AML-193 (cell line): ENCODE data around the gene ABHD11.
"Not testable (repeated sequence)": the region's sequence is repeated elsewhere in the genome, so short reads cannot be mapped to it uniquely, and the experiment has no call there.

Source experiments
- DNase-seq, 2 experiments: peaks; one replicate each; lab custom pipeline; 2025; lab: John Stamatoyannopoulos, UW

The ABHD11 gene, protein sequence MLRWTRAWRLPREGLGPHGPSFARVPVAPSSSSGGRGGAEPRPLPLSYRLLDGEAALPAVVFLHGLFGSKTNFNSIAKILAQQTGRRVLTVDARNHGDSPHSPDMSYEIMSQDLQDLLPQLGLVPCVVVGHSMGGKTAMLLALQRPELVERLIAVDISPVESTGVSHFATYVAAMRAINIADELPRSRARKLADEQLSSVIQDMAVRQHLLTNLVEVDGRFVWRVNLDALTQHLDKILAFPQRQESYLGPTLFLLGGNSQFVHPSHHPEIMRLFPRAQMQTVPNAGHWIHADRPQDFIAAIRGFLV

DNA sequence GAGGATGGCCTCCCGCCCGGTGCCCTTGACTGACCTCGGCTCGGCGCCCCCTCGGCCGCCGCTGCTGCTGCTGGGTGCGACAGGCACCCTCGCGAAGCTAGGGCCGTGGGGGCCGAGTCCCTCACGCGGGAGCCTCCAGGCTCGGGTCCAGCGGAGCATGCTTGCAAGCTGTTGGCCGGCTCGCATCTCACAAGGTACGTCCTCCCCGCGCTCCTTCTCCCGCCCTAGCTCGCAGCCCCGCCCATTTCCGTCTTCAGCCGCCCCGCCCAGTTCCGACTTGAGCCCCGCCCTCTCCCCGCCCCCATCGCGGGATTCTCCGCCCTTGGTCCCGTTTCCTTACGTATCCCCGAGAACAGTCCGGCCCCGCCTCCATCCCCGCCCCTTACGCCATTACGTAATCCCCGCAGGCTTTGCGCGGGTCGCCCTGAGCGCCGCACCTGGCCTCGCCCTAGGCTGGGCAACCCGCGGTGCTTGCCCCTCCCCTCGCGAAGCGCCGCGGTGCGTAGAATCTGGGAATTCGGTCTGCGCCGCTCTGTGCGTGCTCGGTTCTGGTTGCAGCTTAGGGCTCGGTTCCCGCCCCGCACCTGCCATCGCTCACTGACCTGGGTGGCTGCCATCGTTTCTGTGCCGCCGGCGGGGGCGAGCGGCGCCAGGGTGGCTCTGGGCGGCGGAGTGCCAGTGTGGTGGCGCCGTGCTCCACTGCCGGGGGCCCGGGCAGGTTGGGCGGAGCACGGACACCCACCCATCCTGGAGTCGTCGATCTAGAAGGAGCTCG lies at the start of gene ABHD11:
TSS of gene ABHD11 (minus strand) at position 191 of the 775 bp plus-strand sequence. CDS start at position 159, 32 bp downstream.
- peak; percentile 77 to 85 for DNase-seq

DNA sequence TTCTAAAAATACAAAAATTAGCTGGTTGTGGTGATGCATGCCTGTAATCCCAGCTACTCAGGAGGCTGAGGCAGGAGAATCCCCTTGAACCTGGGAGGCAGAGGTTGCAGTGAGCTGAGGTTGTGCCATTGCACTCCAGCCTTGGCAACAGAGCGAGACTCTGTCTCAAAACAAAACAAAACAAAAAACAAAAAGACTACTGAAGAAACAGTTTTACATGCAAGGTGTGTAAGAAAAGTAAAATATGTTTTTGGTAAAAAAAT lies 49.1 kb upstream of the ABHD11 start:
- not testable (repeated sequence) for DNase-seq

DNA sequence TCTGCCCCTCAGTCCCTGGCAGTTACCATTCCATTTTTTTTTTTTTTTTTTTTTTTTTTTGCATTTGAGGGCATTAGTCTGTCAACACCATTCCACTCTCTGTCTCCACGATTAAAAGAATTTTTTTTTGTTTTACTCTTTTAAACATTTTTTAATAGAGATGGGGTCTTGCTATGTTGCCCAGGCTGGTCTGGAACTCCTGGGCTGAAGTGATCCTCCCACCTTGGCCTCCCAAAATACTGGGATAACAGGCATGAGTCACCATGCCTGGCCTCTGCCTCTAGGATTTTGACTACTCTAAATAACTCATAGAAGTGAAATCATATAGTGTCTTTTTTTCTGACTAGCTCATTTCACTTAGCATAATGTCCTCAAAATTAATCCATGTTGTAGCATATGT lies 48.0 kb upstream of the ABHD11 start:
- DNase-seq, result no peak

DNA sequence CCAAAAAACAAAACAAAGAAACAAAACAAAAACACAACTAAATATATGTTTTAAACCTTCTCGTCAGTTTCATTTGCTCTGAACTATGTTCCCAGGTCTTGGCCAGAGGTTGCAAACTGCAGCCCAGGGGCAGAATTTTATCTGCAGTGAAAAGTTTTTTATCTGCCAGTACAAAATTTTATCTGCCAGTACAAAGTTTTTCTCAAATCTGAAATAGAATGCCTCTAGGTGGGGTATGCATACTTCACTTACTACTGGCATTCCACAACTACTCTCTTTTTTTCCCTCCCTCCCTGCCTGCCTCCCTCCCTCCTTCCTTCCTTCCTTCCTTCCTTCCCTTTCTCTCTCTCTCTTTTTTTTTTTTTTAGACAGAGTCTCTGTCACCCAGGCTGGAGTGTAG lies 40.9 kb upstream of the ABHD11 start:
- no peak for DNase-seq

DNA sequence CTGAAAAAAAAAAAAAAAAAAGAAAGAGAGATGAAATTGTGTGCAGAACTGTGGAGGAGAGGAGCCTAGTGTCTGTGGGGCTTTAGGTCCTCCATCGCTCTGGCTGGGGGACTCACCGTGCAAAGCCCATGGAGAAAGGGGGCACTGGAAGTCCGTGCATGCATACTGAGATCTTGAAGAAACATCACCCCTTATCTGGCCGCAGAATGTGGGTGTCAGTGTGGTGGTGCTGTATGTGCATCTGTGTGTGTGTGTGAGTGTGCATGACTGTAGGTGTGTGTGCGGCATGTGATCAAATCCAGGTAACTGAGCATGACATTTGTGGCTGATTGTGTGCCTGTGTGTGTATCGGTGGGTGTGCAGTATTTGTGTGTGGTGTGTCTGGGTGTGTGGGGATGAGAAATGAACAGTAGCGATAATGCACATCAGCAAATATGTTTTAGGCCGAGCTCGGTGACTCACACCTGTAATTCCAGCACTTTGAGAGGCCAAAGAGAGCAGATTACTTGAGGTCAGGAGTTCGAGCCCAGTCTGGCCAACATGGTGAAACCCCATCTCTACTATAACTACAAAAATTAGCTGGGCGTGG lies 40.3 kb upstream of the ABHD11 start:
- DNase-seq, result no peak

DNA sequence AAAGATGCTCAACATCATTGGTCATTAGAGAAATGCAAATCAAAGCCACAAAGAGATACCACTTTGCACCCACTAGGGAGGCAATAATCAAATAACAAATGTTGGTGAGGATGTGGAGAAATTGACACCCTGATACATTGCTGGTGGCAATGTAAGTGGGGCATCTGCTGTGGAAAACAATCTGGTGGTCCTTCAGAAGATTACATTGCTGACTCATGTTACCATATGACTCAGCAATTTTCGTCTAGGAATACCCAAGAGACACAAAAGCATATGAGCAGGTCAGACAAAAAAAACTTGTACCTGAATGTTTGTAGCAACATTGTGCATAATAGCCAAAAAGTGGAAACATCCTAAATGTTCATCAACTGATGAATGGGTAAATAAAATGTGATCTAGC lies 36.3 kb upstream of the ABHD11 start:
- DNase-seq, result no peak

DNA sequence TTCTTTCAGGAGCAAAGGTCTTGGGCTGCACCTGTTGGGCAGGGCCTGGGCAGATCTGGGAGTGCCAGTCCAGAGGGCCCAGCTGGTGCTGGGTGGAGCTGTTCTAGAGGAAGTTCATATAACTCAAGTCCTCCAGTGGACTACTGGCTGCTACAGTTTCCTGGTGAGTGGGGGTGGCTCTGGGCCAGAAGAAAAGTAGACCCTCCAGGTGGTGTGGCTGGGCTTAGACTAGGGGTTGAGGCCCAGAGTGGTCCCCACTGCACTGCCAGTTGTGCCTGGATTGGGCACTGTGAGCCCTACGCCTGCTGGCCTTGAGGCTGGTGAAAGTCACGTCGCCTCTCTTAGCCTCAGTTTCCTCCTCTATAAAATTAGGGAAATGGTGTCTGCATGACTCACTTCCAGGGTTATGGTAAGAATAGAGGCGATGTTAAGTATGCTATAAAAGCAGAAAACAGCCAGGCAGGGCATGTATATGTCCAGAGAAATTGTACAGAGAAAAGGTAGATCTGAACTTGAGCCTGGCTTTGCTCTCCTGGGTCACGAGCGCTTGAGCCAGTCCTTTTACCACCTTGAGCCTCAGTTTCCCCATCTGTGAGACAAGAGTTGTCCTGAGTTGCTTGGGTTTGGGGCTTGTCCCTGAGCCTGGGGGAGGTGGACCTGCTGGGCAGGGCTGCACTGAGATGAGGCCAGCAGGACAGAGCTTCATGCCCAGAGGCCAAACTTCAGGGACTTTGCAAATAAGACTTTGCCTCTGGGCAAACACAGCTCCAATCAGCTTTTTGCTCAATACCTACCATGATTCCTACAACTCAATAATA lies 35.3 kb upstream of the ABHD11 start:
- no peak for DNase-seq

DNA sequence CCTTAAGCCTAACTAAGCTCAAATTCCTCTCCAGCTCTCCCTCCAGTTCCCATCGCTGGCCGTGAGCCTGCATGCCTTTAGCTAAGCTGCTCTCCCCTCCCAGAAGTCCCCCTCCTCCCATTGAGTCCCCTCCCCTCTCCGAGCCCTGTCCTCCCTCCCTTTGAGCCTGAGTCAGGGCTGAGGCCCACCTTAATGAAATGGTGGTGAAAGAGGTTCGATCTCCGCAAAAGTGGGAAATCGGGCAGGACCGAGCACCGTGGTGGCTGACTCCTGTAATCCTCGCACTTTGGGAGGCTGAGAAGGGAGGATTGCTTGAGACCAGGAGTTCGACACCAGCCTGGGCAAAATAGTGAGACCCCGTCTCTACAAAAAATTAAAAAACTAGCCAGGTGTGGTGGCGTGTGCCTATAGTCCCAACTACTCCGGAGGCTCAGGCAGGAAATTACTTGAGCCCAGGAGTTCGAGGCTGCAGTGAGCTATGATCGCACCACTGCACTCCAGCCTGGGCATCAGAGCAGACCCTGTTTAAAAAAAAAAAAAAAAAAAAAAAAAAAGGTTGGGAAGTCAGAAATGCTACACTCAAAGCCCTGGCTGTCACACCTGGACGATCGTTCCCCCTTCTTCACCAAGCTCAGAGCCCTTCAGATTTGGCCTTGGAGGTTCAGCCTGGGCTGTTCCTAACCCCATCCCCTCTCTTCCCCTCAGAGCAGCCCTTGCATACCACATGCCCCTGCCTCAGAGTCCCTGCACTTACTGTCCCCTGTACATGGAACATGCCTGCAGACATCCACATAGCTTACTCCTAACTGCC lies 32.5 kb upstream of the ABHD11 start:
- no peak for DNase-seq

DNA sequence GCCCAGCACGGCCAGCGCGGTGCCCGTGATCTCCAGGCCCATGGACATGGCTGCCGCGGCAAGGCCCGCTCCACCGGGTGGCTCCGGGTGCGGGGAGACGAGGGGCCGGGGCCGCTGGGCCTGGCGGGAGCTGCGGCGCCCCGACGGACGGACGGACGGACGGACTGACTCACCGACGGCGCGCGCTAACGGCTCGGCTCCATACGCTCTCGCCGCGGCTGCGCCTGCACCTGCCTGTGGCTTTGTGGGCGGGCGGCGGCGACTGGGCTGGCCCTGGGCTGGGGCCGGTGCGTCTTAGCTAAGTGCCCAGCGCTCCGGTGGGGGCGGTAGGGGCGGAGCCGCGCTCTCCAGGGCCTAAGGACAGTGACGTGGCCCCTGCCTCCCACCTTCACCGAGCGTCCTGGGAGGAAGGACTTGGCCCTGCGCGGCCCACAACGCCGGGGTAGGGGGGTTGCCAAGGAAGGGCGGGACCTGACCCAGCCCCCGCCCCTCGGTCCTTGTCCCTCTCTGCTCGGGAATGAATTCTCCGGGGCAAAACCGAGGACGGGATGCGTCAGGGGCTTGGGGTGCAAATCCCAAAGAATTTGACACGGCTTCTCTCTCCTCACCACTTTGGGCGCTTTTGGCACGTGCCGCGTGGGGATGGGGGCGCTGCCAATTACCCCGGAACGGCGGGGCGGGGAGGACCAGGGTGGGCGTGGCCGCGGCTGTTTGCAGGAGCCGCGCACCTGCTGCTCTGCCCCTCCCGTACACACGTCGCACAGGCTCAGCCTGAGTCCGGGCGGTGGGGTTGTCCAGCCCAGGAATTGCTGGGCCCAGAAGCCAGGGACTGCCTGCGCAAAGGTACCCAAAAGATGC lies 31.6 kb upstream of the ABHD11 start, which contains the start of gene CLDN3:
TSS of gene CLDN3 (minus strand) at position 269 of the 858 bp plus-strand sequence. CDS start at position 48, 221 bp downstream.
- DNase-seq, result no peak

DNA sequence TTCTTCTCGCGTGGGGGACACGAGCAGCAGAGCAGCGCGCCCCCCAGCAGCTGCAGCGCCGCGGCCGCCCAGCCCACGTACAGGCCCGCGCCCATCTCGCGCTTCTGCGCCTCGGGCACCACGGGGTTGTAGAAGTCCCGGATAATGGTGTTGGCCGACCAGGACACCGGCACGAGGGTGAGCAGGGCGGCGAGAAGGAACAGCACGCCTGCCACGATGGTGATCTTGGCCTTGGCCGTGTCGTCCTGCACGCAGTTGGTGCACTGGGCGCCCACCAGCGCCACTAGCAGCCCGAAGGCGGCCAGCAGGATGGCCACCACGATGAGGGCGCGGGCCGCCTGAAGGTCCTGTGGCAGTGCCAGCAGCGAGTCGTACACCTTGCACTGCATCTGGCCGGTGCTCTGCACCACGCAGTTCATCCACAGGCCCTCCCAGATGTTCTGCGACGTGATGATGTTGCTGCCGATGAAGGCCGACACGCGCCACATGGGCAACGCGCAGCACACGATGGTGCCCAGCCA lies 30.9 kb upstream of the ABHD11 start:
- DNase-seq, result no peak

DNA sequence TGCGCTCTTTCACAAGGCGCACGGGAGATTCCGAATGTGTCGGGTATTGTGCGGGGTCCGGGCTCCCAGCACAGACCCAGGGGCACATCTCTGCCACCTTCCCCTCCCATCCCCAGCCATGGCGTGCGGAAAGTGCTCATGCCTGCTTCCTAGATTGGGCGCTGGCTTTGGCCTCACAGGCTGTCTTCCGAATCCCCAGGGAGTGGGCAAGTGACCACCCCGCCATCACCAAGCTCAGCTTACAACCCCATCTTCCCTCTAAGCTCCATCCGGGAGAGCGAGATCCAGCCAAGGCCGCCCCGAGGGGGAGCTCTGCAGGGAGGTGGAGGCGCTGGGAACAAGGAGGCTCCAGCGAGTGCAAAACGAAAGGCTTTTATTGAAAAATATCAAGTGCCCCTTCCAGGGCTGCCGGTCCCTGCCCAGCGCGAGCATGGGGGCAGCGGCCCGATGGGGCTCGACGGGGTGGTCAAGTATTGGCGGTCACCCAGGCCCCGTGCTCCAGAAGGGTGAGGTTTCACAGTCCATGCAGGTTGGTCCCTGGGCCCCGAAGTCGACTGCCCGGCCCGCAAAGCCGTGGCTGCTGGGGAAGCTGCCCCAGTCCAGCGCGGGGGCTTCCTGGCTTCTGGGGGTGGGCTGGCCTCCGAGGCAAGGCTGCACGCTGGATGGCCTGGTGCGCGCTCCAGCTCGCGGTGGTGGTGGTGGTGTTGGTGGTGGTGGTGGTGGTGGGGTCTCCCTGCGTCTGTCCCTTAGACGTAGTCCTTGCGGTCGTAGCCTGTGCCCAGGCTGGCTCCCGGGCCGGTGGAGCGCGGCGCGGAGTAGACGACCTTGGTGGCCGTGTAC lies 30.3 kb upstream of the ABHD11 start:
- no peak for DNase-seq

DNA sequence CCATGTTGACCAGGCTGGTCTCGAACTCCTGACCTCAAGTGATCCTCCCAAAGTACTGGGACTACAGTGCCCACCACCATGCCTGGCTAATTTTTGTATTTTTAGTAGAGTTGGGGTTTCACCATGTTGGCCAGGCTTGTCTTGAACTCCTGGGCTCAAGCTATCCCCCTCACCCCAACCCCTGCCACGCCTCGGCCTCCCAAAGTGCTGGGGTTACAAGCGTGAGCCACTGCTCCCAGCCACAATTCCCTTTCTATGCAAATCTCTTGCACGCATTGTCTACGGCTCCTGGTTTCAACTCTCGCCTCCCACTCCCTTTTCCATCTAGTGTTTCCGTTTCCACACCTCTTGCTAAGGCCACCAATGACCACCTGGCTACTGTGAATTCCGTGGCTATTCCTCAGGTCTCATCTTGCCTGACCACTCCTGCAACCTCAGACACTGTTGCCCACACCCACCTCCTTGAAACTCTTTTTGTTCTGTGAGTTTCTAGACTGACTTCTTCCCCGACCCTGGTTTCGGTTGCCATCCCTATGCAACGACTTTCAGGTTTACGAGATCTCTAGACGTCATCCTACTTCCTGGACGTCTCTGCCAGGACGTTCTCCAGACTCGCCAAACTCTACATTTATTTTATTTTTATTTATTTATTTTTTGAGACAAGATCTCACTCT lies 28.1 kb upstream of the ABHD11 start:
- DNase-seq, result no peak

DNA sequence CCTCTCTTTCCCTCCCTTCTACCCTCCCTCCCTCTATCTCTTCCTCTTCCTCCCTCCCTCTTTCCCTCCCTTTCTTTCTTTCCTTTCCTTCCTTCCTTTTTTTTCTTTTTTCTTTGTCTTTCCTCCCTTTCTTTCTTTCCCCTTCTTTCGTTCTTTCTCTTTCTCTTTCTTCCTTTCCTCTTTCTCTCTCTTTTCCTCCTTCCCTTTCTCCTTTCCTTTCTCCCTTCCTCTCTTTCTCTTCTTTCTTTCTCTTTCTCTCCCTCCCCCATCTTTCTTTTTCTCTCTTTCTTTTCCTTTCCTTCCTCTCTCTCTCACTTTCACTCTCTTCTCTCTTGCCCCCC lies 24.0 kb upstream of the ABHD11 start:
- DNase-seq, result no peak

DNA sequence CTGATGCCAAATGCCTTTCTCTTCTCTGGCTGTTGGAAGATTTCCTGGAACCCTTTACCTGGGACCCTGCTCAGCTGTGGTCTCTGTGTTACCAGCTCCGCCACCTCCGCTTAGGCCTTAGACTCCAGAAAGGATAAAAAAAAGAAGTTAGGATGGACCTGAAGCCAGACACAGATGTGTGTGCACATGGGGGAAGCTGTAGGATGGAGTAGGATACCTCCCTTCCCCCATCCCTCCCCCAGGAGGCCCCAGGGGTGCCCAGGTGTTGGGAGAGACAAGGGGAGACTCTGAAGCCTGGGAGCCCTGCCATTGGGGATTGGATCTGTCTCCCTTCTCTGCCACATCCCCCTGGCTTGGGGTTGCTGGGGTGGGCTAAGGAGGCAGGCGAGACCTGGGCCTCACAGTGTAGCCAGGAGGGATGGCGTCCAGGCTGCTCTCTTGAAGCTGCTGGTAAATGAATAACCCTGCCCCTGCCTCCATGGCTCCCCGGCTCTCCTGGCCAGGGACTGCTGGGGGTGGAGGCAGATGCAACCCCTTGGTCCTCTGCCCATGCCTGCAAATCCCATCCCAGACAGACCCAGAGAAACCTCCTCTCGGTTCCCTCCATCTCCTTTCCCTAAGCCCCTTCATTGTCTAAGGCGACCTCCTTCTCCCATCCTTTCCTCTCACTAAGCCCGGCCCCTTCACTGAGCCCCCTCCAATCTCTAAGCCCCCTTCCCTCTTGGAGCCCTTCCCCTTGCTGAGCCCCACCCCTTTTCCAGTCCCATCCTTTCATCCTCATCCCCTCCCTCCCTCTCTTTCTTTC lies 23.5 kb upstream of the ABHD11 start:
- no peak for DNase-seq

DNA sequence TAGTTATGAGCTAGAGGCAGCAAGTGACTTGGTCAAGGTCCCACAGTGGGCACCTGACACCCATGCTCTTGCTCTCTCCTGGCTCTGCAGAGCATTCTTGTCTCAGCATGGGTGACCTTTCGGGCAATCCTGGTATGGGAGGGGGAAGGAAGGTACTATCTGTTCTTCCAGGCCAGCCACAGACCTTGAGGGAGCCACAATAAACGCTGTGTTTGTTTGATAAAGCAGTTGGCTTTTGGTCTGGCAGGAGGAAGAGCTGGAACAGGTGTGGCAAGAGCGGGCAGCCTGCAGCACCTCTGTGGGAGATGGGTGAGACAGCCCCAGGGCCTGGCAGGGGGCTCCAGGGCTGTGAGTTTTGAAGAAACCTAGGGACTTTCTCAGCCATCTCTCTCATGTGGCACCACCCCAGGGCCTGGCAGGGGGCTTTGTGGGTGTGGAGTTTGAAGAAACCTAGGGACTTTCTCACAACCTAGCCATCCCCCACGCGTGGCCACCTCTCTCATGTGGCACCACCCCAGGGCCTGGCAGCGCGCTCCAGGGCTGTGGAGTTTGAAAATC lies 20.1 kb upstream of the ABHD11 start:
- DNase-seq, result no peak

DNA sequence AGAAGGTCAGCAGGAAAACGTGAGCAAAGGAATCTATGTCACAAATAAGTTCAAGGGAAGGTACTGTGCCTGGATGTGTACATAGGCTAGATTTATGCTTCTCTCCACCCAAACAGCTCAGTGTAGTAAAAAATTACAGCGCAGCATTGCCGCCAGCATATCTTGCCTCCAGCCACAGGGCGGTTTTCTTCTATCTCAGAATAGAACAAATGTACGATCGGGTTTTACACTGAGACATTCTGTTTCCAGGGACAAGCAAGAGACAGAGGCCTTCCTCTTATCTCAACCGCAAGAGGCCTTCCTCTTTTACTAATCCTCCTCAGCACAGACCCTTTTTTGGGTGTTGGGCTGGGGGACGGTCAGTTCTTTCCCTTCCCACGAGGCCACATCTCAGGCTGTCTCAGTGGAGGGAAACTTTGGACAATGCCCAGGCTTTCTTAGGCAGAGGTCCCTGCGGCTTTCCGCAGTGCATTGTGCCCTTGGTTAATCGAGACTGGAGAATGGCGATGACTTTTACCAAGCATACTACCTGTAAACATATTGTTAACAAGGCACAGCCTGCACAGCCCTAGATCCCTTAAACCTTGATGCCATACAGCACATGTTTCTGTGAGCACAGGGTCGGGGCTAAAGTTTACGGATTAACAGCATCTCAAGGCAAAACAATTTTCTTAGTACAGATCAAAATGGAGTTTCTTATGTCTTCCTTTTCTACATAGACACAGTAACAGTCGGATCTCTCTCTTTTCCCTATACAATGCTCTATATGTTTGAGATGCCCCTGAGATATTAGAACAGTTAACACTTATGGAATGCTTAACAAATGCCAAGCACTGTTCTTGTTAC lies 11.6 kb upstream of the ABHD11 start:
- peak; percentile 22 to 26 for DNase-seq

DNA sequence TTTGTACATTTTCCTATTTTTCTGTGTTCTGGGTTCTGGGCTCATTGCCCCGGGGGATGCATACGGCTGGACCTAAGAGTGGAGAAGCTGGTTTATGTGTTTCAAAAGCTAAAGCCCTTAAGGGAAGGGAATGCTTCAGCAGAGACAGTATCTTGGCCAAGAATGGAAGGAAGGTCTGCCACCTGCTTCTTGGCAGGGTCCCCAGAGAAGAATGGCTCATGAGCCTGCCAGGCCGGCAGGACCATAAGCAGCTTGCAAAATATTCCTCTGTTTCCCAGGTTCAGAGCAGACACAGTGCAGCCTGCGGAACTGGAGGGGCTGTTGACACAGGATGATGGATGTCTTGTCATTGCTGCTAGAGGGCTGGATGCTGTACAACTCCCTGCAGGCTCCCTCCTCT lies 7.8 kb upstream of the ABHD11 start:
- no peak for DNase-seq
